ENCODE measurements around the gene SRRD. TPM values are rescaled to one million over a fixed set of nuclear protein-coding genes. Genes with fewer than 3 reads are reported as not detected.

Gene SRRD
- total RNA-seq, 1 experiment from 2014 or later = 21.9 TPM

GRCh38 chr22:26460202-26460601, 23.5 kb upstream of the SRRD start:
- no peaks in the 10 kb centered on the region for H3K9me3 ChIP-seq (ENCODE audit: control insufficient read depth, insufficient read depth, low read depth, low read length)
- BruUV-seq (replicated peaks) = TSS peak; percentile 26
- H3K4me3 ChIP-seq (ENCODE audit: low read depth in 2 of 2, low read length in 2 of 2) = no peak overlapping the region
- H3K27me3 ChIP-seq (ENCODE audit: control insufficient read depth, insufficient read depth, low read length) = no peaks in the 10 kb centered on the region
- H3K36me3 ChIP-seq (ENCODE audit: control insufficient read depth, insufficient read depth, low read length) = peaks cover 3% of the 10 kb centered on the region; the same call in 1 of the 2 replicates
- TF ChIP-seq SIN3A (IDR thresholded peaks at IDR 0.05; ENCODE audit: borderline replicate concordance, insufficient read depth, low read depth, low read length) (no peak), TCF7L2 (IDR thresholded peaks at IDR 0.05; ENCODE audit: low read depth, low read length) (no peak), POLR2AphosphoS5 (IDR thresholded peaks at IDR 0.05; ENCODE audit: low read depth, low read length) (no peak), CTCF (IDR thresholded peaks at IDR 0.05) (no peak), REST (IDR thresholded peaks at IDR 0.05; ENCODE audit: insufficient read depth in 1 of 2, low read depth in 2 of 2, low read length in 1 of 2) (no peak)
- ChIA-PET CTCF (interaction anchor here (0.6 kb wide), 1 partner anchor 18 kb away, joined by 8 read pairs; no protein-coding TSS in a partner anchor), POLR2A (no interaction called here)
- ATAC-seq (no peak), DNase-seq (ENCODE audit: low read depth, low spot score) (no peak)
- H3K4me1 ChIP-seq (ENCODE audit: control insufficient read depth, insufficient read depth, low read length) = no peaks in the 10 kb centered on the region
- in situ Hi-C loops (cut with HindIII; ENCODE audit: low pct_unique_long_range_greater_than_20kb, low sequenced_read_pairs) = no loop called here
- intact Hi-C loops (cut with micrococcal nuclease; ENCODE audit: unreplicated experiment) = loop anchor here (5.0 to 10.0 kb wide), 2 partner anchors 58 to 95 kb away; no protein-coding TSS in a partner anchor
- no peak overlapping the region for H3K27ac ChIP-seq (ENCODE audit: low read length)

DNA sequence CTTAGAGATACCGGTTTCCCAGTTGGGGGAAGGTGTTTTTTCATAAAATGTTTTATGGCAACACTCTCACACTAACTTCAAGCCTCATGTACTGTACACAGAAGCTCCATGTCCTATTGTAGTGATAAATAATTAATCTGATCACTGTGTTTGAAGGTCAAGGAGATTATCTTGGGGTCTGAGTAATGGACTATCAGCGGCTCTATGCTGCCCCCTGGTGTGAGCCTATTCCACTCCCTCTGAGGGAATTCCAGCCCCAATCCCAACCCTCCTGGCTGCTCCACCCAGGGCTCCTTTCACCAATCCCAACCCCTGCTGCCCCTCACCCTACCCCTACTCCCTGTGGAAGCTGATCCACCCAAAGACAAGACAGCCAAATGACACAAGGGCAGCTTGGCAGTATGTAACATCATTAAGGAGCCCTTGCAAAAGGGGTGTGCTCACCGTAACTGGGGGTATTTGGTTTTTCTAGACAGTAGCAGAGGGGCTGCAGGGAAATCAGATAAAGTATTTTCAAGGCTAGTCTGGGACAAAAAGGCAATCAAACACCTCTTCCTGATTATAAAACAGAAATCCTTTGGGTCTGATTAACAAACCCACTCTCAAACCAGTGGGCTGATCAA, 22.4 kb upstream of the SRRD start:
- ChIA-PET CTCF (interaction anchor here (0.7 kb wide), 2 partner anchors 13 to 346 kb away, joined by 3 to 5 read pairs; no protein-coding TSS in a partner anchor), POLR2A (no interaction called here)
- no TSS peak for BruUV-seq (replicated peaks)
- peaks cover 3% of the 10 kb centered on the region for H3K36me3 ChIP-seq (ENCODE audit: control insufficient read depth, insufficient read depth, low read length)
- TF ChIP-seq CTCF (IDR thresholded peaks at IDR 0.05) (peak; percentile 81), TCF7L2 (IDR thresholded peaks at IDR 0.05; ENCODE audit: low read depth, low read length) (no peak)
- in situ Hi-C loops (cut with HindIII; ENCODE audit: low pct_unique_long_range_greater_than_20kb, low sequenced_read_pairs) (no loop called here), intact Hi-C loops (cut with micrococcal nuclease; ENCODE audit: unreplicated experiment) (loop anchor here (5.0 to 10.0 kb wide), 2 partner anchors 59 to 96 kb away; no protein-coding TSS in a partner anchor)
- H3K9me3 ChIP-seq (ENCODE audit: control insufficient read depth, insufficient read depth, low read depth, low read length) = no peaks in the 10 kb centered on the region
- ATAC-seq = peak; percentile 88
- no peak overlapping the region for H3K27ac ChIP-seq (ENCODE audit: low read length)
- no peaks in the 10 kb centered on the region for H3K4me1 ChIP-seq (ENCODE audit: control insufficient read depth, insufficient read depth, low read length)
- no peaks in the 10 kb centered on the region for H3K27me3 ChIP-seq (ENCODE audit: control insufficient read depth, insufficient read depth, low read length)
- no peak for DNase-seq (ENCODE audit: low read depth, low spot score)
- no peak overlapping the region for H3K4me3 ChIP-seq (ENCODE audit: low read depth in 2 of 2, low read length in 2 of 2)

Data from Panc1 (cell line).